ENCODE data around the gene ZYG11B.

DNA sequence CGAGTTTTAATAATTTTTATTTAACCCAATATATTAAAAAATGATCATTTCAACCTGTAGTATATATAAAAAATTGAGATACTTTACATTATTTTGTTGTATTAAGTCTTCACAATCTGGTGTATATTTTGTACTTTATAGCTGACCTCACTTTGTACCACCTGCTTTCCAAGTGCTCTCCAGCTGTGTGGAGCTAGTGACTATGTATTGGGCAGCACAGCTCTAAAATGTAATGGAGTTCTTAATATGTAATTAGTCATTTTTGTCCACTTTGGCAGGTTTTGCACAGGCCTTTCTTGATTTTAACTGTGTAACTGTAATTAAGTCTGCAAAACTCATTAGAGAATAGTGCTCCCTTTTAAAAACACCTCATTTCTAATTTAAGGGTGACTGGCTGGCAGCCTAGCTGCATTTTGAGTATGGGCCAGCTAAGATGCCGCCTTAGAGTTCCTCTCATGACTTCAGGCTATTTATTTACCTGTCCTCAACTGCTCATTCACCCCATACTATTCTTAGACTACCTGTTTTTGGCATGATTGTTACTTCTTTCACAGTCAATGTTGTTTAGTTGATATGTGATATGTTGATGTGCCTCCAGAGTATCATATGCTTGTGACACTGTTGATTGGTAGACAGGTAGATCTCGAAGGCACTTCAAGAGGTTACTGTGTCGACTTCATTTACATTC is 43.2 kb downstream of the ZYG11B start:
- TF ChIP-seq, protein P1, sequence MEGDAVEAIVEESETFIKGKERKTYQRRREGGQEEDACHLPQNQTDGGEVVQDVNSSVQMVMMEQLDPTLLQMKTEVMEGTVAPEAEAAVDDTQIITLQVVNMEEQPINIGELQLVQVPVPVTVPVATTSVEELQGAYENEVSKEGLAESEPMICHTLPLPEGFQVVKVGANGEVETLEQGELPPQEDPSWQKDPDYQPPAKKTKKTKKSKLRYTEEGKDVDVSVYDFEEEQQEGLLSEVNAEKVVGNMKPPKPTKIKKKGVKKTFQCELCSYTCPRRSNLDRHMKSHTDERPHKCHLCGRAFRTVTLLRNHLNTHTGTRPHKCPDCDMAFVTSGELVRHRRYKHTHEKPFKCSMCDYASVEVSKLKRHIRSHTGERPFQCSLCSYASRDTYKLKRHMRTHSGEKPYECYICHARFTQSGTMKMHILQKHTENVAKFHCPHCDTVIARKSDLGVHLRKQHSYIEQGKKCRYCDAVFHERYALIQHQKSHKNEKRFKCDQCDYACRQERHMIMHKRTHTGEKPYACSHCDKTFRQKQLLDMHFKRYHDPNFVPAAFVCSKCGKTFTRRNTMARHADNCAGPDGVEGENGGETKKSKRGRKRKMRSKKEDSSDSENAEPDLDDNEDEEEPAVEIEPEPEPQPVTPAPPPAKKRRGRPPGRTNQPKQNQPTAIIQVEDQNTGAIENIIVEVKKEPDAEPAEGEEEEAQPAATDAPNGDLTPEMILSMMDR (IDR thresholded peaks at IDR 0.05), result no peak
- no peak for TF ChIP-seq POLR2A (IDR thresholded peaks at IDR 0.05)

Measured in esophagus squamous epithelium (tissue), 4 donors.